Activated effector memory CD4-positive, alpha-beta T cell treated with Interleukin-2 at 50 U/mL for 16 hours (primary cell): ENCODE data around the gene GZMH.
A peak's percentile ranks its signal among the peaks of the same experiment; 100 is the strongest.
"Not testable (repeated sequence)": the region's sequence is repeated elsewhere in the genome, so short reads cannot be mapped to it uniquely, and the experiment has no call there.

ENCODE experiments used
- DNase-seq: peaks from one replicate; pipeline ENCODE4 v3.0.0-alpha.2; 2020

The GZMH gene

GRCh38 chr14:24609655-24610344 is at the start of gene GZMH:
Gene GZMH, minus strand, starts transcription at chr14:24609685. Its CDS starts 72 bp downstream, at chr14:24609613.
- DNase-seq: no peak

- not testable (repeated sequence) for DNase-seq
These were observed 38.9 kb upstream of the GZMH start for GRCh38 chr14:24648361-24648760.

- no peak for DNase-seq
These were observed 30.4 kb upstream of the GZMH start for GRCh38 chr14:24639905-24640304.

- no peak for DNase-seq
These were observed 29.8 kb upstream of the GZMH start for GRCh38 chr14:24639270-24639669.

- DNase-seq: peak; percentile 6
These were observed 24.7 kb upstream of the GZMH start, which contains the start of gene GZMB for GRCh38 chr14:24634158-24634557. Gene GZMB, minus strand, starts transcription at chr14:24634190. Its CDS starts 30 bp downstream, at chr14:24634160.

GRCh38 chr14:24633353-24633752 is 23.9 kb upstream of the GZMH start:
- DNase-seq: no peak

GRCh38 chr14:24632761-24633160 is 23.3 kb upstream of the GZMH start:
- DNase-seq: no peak

GRCh38 chr14:24632336-24632735 is 22.9 kb upstream of the GZMH start:
- no peak for DNase-seq

- DNase-seq: no peak
These were observed 22.4 kb upstream of the GZMH start for GRCh38 chr14:24631749-24632335.

- DNase-seq: no peak
These were observed 21.5 kb upstream of the GZMH start for GRCh38 chr14:24630872-24631477.

- DNase-seq: no peak
These were observed 20.8 kb upstream of the GZMH start for GRCh38 chr14:24630087-24630871.

- DNase-seq: no peak
These were observed 20.0 kb upstream of the GZMH start for GRCh38 chr14:24629521-24629920.

GRCh38 chr14:24613747-24614146 is 4.3 kb upstream of the GZMH start:
- DNase-seq: no peak

- no peak for DNase-seq
These were observed 3.8 kb upstream of the GZMH start for GRCh38 chr14:24613241-24613640.

GRCh38 chr14:24612196-24612595 is 2.7 kb upstream of the GZMH start:
- no peak for DNase-seq

- no peak for DNase-seq
These were observed 1.6 kb downstream of the GZMH start for GRCh38 chr14:24607635-24608514.

- no peak for DNase-seq
These were observed 2.4 kb downstream of the GZMH start for GRCh38 chr14:24607081-24607480.

- DNase-seq: no peak
These were observed 3.2 kb downstream of the GZMH start for GRCh38 chr14:24606297-24606696.

GRCh38 chr14:24605435-24606190 is 3.9 kb downstream of the GZMH start:
- peak; percentile 52 for DNase-seq

- no peak for DNase-seq
These were observed 12.1 kb downstream of the GZMH start for GRCh38 chr14:24597403-24597802.

GRCh38 chr14:24595073-24595808 is 14.2 kb downstream of the GZMH start:
- DNase-seq: no peak
